ENCODE results near the gene SH3BGRL. TPM values are rescaled to one million over a fixed set of nuclear protein-coding genes. Genes with fewer than 3 reads are reported as not detected.
"Not testable (repeated sequence)": the region's sequence is repeated elsewhere in the genome, so short reads cannot be mapped to it uniquely, and the experiment has no call there.

Gene SH3BGRL
- polyA plus RNA-seq, 3 donors from 2014 or later: 188 to 334 (median 208) TPM

- H3K27ac Mint-ChIP-seq; H3K27me3 Mint-ChIP-seq (ENCODE audit: low read depth in 3 of 3); DNase-seq; H3K4me3 Mint-ChIP-seq; H3K4me1 Mint-ChIP-seq; H3K9me3 Mint-ChIP-seq: not testable (repeated sequence)
- H3K36me3 Mint-ChIP-seq: peaks cover 0 to 11% (median 8%) of the 10 kb centered on the region in 3 donors
These were observed 143.4 kb downstream of the SH3BGRL start for GRCh38 chrX:81345296-81345695.

Other genes starting within 250 kb of the SH3BGRL start
- gene HMGN5, start 189 bp upstream of the SH3BGRL start, polyA plus RNA-seq: 1 to 10 TPM in 2 of 3 donors, under 1 TPM in 1; 0.92 to 6.5 (median 5.6) TPM